ENCODE results near the gene SLC35D2.

The SLC35D2 gene

GRCh38 chr9:96348261-96348660, 35.2 kb downstream of the SLC35D2 start:
- H3K4me3 ChIP-seq (ENCODE audit: low read depth, low read length) = no peak overlapping the region
- H3K27me3 ChIP-seq (ENCODE audit: control insufficient read depth, insufficient read depth, low read length) = no peaks in the 10 kb centered on the region
- H3K9me3 ChIP-seq (ENCODE audit: control insufficient read depth, insufficient read depth, low read length) = no peaks in the 10 kb centered on the region
- H3K27ac ChIP-seq (ENCODE audit: low read depth, low read length) = no peak overlapping the region
- peaks cover 33% of the 10 kb centered on the region for H3K4me1 ChIP-seq (ENCODE audit: control insufficient read depth, insufficient read depth, low read length)
- H3K9ac ChIP-seq (ENCODE audit: low read depth, low read length) = no peak overlapping the region
- no peaks in the 10 kb centered on the region for H3K36me3 ChIP-seq (ENCODE audit: control insufficient read depth, insufficient read depth, low read length)

GRCh38 chr9:96345551-96345950, 38.0 kb downstream of the SLC35D2 start:
- Histone ChIP-seq H3K4me3 (ENCODE audit: low read depth, low read length) (no peak overlapping the region), H3K4me1 (ENCODE audit: control insufficient read depth, insufficient read depth, low read length) (peaks cover 37% of the 10 kb centered on the region), H3K27ac (ENCODE audit: low read depth, low read length) (peak overlapping the region; percentile 50), H3K27me3 (ENCODE audit: control insufficient read depth, insufficient read depth, low read length) (no peaks in the 10 kb centered on the region), H3K9ac (ENCODE audit: low read depth, low read length) (no peak overlapping the region), H3K9me3 (ENCODE audit: control insufficient read depth, insufficient read depth, low read length) (no peaks in the 10 kb centered on the region), H3K36me3 (ENCODE audit: control insufficient read depth, insufficient read depth, low read length) (no peaks in the 10 kb centered on the region)

GRCh38 chr9:96344458-96345180, 38.9 kb downstream of the SLC35D2 start:
- Histone ChIP-seq H3K4me1 (ENCODE audit: control insufficient read depth, insufficient read depth, low read length) (peaks cover 41% of the 10 kb centered on the region), H3K9ac (ENCODE audit: low read depth, low read length) (peak overlapping the region; percentile 30; the same call in 1 of the 2 replicates), H3K27ac (ENCODE audit: low read depth, low read length) (peak overlapping the region; percentile 87), H3K27me3 (ENCODE audit: control insufficient read depth, insufficient read depth, low read length) (no peaks in the 10 kb centered on the region), H3K4me3 (ENCODE audit: low read depth, low read length) (peak overlapping the region; percentile 9; the same call in 1 of the 2 replicates), H3K9me3 (ENCODE audit: control insufficient read depth, insufficient read depth, low read length) (no peaks in the 10 kb centered on the region), H3K36me3 (ENCODE audit: control insufficient read depth, insufficient read depth, low read length) (no peaks in the 10 kb centered on the region)

- H3K27ac ChIP-seq (ENCODE audit: low read depth, low read length) = peak overlapping the region; percentile 87
- H3K9me3 ChIP-seq (ENCODE audit: control insufficient read depth, insufficient read depth, low read length) = no peaks in the 10 kb centered on the region
- peak overlapping the region; percentile 30; the same call in 1 of the 2 replicates for H3K9ac ChIP-seq (ENCODE audit: low read depth, low read length)
- H3K4me3 ChIP-seq (ENCODE audit: low read depth, low read length) = peak overlapping the region; percentile 9; the same call in 1 of the 2 replicates
- peaks cover 43% of the 10 kb centered on the region for H3K4me1 ChIP-seq (ENCODE audit: control insufficient read depth, insufficient read depth, low read length)
- no peaks in the 10 kb centered on the region for H3K27me3 ChIP-seq (ENCODE audit: control insufficient read depth, insufficient read depth, low read length)
- no peaks in the 10 kb centered on the region for H3K36me3 ChIP-seq (ENCODE audit: control insufficient read depth, insufficient read depth, low read length)
Measured at GRCh38 chr9:96343515-96344360, 39.8 kb downstream of the SLC35D2 start.

GRCh38 chr9:96342571-96343245, 40.8 kb downstream of the SLC35D2 start:
- Histone ChIP-seq H3K4me1 (ENCODE audit: control insufficient read depth, insufficient read depth, low read length) (peaks cover 43% of the 10 kb centered on the region), H3K9ac (ENCODE audit: low read depth, low read length) (no peak overlapping the region), H3K27ac (ENCODE audit: low read depth, low read length) (no peak overlapping the region), H3K9me3 (ENCODE audit: control insufficient read depth, insufficient read depth, low read length) (no peaks in the 10 kb centered on the region), H3K4me3 (ENCODE audit: low read depth, low read length) (no peak overlapping the region), H3K36me3 (ENCODE audit: control insufficient read depth, insufficient read depth, low read length) (no peaks in the 10 kb centered on the region), H3K27me3 (ENCODE audit: control insufficient read depth, insufficient read depth, low read length) (no peaks in the 10 kb centered on the region)

GRCh38 chr9:96340707-96341106, 42.8 kb downstream of the SLC35D2 start:
- Histone ChIP-seq H3K9ac (ENCODE audit: low read depth, low read length) (no peak overlapping the region), H3K4me3 (ENCODE audit: low read depth, low read length) (no peak overlapping the region), H3K36me3 (ENCODE audit: control insufficient read depth, insufficient read depth, low read length) (no peaks in the 10 kb centered on the region), H3K9me3 (ENCODE audit: control insufficient read depth, insufficient read depth, low read length) (no peaks in the 10 kb centered on the region), H3K27me3 (ENCODE audit: control insufficient read depth, insufficient read depth, low read length) (no peaks in the 10 kb centered on the region), H3K27ac (ENCODE audit: low read depth, low read length) (peak overlapping the region; percentile 12), H3K4me1 (ENCODE audit: control insufficient read depth, insufficient read depth, low read length) (peaks cover 32% of the 10 kb centered on the region)

- H3K27ac ChIP-seq (ENCODE audit: low read depth, low read length) = no peak overlapping the region
- no peaks in the 10 kb centered on the region for H3K27me3 ChIP-seq (ENCODE audit: control insufficient read depth, insufficient read depth, low read length)
- 0 out of 2 replicates have a peak, but pooled peaks cover 2% of the 10 kb centered on the region for H3K36me3 ChIP-seq (ENCODE audit: control insufficient read depth, insufficient read depth, low read length)
- peaks cover 10% of the 10 kb centered on the region for H3K4me1 ChIP-seq (ENCODE audit: control insufficient read depth, insufficient read depth, low read length)
- H3K9me3 ChIP-seq (ENCODE audit: control insufficient read depth, insufficient read depth, low read length) = no peaks in the 10 kb centered on the region
- H3K4me3 ChIP-seq (ENCODE audit: low read depth, low read length) = no peak overlapping the region
- H3K9ac ChIP-seq (ENCODE audit: low read depth, low read length) = no peak overlapping the region
Measured at GRCh38 chr9:96338299-96338698, 45.2 kb downstream of the SLC35D2 start.

GRCh38 chr9:96333958-96334357, 49.6 kb downstream of the SLC35D2 start:
- Histone ChIP-seq H3K27me3 (ENCODE audit: control insufficient read depth, insufficient read depth, low read length) (no peaks in the 10 kb centered on the region), H3K4me1 (ENCODE audit: control insufficient read depth, insufficient read depth, low read length) (0 out of 2 replicates have a peak, but pooled peaks cover 8% of the 10 kb centered on the region), H3K4me3 (ENCODE audit: low read depth, low read length) (no peak overlapping the region), H3K9me3 (ENCODE audit: control insufficient read depth, insufficient read depth, low read length) (no peaks in the 10 kb centered on the region), H3K36me3 (ENCODE audit: control insufficient read depth, insufficient read depth, low read length) (0 out of 2 replicates have a peak, but pooled peaks cover 2% of the 10 kb centered on the region), H3K27ac (ENCODE audit: low read depth, low read length) (no peak overlapping the region), H3K9ac (ENCODE audit: low read depth, low read length) (no peak overlapping the region)

GRCh38 chr9:96331236-96331947, 52.1 kb downstream of the SLC35D2 start:
- Histone ChIP-seq H3K9ac (ENCODE audit: low read depth, low read length) (no peak overlapping the region), H3K4me1 (ENCODE audit: control insufficient read depth, insufficient read depth, low read length) (0 out of 2 replicates have a peak, but pooled peaks cover 8% of the 10 kb centered on the region), H3K9me3 (ENCODE audit: control insufficient read depth, insufficient read depth, low read length) (no peaks in the 10 kb centered on the region), H3K27ac (ENCODE audit: low read depth, low read length) (peak overlapping the region; percentile 67), H3K4me3 (ENCODE audit: low read depth, low read length) (no peak overlapping the region), H3K36me3 (ENCODE audit: control insufficient read depth, insufficient read depth, low read length) (0 out of 2 replicates have a peak, but pooled peaks cover 2% of the 10 kb centered on the region), H3K27me3 (ENCODE audit: control insufficient read depth, insufficient read depth, low read length) (no peaks in the 10 kb centered on the region)

GRCh38 chr9:96327694-96328352, 55.7 kb downstream of the SLC35D2 start:
- Histone ChIP-seq H3K4me1 (ENCODE audit: control insufficient read depth, insufficient read depth, low read length) (0 out of 2 replicates have a peak, but pooled peaks cover 8% of the 10 kb centered on the region), H3K36me3 (ENCODE audit: control insufficient read depth, insufficient read depth, low read length) (no peaks in the 10 kb centered on the region), H3K4me3 (ENCODE audit: low read depth, low read length) (no peak overlapping the region), H3K27me3 (ENCODE audit: control insufficient read depth, insufficient read depth, low read length) (no peaks in the 10 kb centered on the region), H3K9me3 (ENCODE audit: control insufficient read depth, insufficient read depth, low read length) (no peaks in the 10 kb centered on the region), H3K9ac (ENCODE audit: low read depth, low read length) (no peak overlapping the region), H3K27ac (ENCODE audit: low read depth, low read length) (no peak overlapping the region)

All from HUES48 (cell line).